Activated gamma-delta T cell (primary cell): ENCODE measurements around the gene MRAP2.

Experiments
- DNase-seq: peaks from one replicate; lab custom pipeline; 2025; lab: John Stamatoyannopoulos, UW
- total RNA-seq, 2 donors: gene quantifications; one replicate each; lab custom pipeline; 2026; lab: John Stamatoyannopoulos, UW

Gene MRAP2, protein sequence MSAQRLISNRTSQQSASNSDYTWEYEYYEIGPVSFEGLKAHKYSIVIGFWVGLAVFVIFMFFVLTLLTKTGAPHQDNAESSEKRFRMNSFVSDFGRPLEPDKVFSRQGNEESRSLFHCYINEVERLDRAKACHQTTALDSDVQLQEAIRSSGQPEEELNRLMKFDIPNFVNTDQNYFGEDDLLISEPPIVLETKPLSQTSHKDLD
- 0 to 0.04 reads per million in 2 donors for total RNA-seq

DNA sequence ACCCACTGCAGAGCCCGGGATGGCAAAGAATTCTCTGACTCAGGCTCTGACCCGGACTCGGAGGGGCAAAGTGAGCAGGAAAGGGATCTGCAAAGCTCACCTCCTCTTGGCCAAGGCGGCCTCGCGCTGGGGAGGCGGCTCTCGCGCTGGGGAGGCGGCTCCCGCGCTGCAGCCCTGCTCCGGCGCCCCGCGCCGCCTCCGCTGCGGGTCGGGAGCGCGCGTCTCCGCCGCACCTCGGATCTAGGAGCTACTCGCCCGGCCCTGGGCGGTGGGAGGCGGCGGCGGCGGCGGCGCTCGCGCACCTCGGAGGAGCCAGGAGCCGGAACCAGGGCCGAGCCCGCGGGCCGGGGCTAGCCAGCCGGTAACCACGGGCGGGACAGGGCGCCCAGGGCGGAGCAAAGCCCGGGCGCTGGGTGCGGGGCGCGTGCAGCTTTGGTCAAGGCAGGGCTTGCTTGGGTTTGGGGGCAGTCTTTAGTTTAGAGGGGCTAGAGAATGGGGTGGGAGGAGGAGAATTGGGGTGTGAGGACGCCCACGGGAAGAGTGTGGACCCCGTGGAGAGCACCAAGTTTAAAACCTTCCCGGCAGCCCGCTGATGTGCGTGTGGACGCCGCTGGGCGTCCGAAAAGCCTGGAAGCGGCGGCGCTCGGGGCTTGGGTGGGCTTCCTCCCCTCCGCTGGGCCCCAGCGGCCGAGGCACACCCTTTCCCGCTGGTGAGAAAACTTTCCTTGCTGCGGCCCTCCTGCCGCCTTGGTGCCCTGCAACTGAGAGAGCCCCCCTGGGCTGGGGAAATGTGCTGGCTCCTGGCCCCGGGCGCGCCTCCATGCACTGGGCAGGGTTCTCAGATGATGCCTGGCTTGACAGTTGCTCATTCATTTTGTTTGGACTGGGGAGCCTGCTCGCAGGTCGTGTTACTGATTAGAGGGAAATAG, at the start of gene MRAP2:
Gene MRAP2 (plus strand): TSS at position 250 of the 929 bp plus-strand sequence. CDS start 21,547 bp downstream, outside the sequence.
- DNase-seq, result no peak

DNA sequence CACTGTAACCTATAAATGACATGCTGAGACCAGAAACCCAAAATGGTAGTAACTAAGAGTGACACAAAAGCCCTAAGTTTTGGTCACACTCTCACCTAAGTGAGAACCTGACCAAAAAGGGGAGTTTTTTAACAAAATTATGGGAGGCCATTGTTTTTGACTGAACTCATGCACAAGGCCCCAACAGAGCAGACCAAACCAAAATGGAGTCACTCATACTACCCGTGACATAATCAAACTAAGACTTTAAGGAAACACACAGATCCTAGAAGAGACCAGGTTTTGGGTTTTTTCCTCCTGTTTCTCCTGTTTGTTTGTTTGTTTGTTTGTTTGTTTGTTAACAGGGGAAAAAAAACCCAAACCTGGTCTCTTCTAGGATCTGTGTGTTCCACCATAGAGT, 49.2 kb upstream of the MRAP2 start:
- DNase-seq, result no peak

DNA sequence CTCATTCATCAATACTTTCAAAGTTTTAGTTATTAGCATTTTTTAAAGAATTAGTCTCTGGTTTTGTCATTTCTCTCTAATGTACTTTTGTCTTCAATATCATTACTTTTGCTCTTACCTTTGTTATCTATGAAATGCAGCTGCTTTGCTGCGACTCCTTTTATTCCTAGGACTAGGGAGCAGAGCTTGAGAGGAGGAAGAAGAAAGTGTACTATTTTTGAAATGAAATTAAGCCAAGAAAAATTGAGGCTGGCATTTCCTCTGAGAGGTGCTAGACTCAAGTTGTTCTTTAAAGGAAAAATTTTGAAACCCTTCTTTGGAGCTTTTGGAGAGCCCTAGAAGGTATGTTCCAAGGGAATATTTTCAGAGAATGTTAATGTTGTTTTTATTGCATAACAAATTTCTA, 48.3 kb upstream of the MRAP2 start:
- DNase-seq, result no peak

DNA sequence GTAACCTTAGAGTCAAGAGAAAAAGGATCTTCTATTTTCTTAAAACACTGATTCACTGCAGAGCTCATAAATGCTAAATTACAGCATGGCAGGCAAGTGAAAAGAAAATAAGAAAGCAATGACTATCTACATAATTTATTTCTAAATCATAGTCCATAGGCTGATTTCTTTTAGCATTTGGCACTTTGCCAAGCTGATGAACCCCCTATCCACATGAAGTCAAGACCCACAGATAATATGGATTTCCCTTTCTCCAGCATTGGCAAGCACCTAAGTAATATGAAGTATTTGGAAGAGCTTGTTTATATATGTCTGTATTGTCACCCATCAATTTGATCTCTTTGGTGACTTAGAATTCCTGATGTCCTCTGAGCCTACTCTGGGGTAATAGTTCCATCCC, 47.9 kb upstream of the MRAP2 start:
- DNase-seq, result no peak

DNA sequence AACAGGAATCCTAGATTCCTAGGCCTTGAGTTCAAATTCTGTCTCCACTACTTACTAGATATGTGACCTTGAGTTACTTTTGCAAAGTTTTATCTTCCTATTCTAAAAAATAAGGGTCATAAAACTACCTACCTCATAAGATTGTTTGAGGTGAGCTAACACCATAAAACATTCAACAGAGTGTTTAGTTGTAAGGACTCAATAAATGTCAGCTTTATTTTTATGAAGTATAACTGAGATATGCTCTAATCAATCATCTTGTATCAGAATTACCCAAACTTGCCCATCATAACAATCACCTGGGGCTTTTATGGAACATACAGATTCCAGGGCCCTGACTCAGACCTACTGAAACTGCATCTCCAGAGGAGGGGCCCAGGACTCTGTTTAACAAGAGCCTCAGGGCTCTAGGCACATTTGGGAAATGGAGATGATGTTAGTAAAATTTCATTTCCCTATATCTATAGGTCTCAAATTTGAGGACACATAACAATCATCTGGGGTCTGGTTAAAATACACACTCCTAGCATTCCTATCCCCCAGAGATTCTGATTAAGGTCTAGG, 35.5 kb upstream of the MRAP2 start:
- no peak for DNase-seq

DNA sequence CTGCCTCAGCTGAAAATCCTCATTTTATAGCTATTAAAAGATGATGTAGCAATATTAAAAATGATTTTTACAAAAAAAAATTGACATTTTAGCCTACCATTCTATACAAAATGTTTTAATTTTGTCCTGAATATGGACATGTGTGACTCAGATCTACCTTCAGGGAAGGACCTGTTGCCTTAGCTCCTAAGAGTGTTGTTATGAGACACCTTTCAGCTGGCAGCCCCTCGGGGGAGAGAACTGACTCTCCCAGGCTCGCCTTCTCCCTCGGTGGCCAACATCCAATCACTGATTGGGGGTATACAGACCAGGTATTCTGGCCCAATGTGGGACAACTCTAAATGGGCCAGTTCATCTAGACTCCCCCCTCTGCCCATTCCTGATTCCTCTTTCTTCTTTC, 32.5 kb upstream of the MRAP2 start:
- no peak for DNase-seq

DNA sequence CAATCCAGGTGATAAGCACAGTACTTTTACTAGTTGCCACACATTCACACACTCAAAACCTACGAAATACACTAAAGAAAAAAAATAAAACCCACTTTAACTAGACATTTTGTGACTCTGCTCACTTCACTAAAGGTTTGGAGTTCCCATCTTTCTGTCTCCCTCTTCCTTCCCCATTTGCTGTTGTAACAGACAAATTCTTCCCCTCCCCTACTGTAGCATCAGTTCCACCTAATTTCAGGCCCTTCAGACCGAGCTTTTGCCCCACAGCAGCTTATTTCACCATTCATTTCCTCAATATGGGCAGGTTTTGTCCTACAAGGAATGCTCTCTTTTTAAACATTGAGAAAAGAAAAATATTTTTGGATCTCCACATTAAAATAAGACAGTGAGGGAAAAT, 31.3 kb upstream of the MRAP2 start:
- no peak for DNase-seq

DNA sequence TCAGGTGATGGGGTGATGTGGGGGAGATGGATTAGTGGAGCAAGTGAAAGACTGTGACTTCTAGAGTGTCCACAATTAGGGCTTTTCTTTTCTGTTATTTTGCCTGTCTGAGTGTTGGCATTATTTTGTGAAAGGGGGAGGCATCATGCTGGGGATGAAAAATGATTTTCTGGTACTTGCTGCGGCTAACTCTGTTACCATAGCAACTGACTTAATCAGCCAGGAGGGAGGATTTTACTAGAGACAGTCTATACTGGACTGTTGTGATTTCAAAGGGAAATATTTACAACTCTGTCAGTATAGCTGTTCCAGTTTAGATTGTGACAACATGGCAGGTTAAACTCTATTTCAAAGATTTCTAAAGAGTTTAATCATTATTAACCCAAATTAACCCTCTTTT, 30.4 kb upstream of the MRAP2 start:
- DNase-seq, result no peak

DNA sequence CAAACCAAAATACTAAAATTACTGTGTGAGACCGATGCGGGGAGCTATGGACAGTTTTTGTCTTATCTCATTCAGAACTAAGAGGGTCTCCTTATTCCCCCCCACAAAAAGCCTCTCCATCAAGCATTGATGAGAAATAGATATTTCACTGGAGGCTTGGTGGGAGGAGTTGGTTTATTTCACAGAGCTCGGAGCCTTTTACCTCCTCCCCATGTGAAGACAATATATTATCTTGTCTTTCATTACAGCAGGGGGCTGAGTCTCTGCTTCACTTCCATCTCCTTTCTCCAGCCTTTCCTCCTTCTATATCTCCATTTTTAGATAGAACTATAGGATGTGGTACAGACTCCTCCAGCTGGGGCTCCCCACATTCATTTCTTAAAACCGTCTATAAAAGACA, 29.9 kb upstream of the MRAP2 start:
- DNase-seq, result no peak

DNA sequence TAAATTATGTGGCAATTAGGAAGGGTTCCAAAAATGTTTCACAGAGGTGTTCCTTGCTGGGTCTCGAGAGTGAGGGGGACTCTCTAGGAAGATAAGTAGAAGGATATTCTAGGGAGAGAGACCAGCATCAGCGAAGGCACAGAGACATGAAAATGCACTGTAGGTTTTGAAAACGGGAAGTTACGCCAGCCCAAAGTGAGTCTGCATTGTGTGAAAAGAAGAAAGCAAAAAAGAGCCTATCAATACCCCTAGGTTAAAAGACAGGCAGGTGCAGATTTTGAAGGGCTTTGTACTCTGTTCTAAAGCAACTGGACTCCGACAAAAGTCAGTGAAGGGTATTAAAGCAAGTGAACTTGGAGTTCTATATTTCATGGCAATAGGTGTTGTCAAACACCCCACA, 25.7 kb upstream of the MRAP2 start:
- DNase-seq, result no peak

DNA sequence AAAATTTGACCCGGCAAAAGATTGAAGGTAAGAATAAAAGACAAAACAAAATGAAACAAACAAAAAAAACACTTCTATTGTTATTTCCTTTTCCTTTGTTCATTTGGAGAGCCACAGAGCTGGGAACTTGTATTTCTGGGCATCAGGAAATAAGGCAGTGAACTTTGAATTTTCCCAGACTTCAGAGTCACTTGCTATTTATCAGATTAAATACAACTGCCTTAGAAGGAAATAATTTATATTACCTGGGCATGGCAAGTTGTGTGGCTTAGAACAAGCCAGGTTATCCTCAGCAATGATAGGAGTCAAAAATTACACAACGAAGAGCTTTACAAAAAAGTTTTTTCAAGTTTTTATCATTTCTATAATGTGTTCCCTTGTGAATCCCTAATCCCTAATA, 20.2 kb upstream of the MRAP2 start:
- DNase-seq, result no peak

DNA sequence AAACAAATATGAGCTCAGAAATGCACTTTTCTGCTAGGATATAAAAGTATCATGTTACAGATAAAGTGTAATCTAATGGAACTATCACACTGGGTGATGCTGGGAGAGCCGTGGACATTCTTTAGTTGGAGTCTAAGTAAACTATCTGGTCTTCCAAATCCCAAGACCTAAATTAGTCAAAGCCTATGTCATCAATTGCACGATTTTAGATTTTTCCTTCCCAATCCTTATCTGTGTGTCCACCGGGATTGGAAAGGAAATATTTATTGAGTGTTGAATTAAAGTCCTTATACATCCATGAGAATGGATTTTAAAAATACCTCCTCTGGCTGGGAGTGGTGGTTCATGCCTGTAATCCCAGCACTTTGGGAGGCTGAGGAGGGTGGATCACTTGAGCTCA, 19.6 kb upstream of the MRAP2 start:
- no peak for DNase-seq

DNA sequence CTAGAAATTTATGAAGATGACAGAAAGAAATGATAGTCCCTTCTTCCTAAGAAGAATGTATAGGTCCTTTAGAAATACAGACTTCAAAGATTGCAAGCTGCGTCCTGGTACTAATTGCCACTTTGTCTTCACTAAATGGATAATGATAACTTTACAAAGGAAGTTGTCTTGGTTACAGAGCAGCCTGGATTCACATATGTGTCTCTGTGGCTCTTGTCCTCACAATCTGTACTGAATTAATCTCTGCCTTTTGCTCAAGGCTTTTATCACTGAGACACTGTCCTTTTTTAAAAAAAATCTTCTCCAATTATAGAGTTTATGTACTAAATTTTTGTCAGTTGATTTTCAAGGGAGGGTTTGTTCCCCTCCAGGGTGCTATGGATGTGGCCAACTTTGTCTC, 17.5 kb upstream of the MRAP2 start:
- DNase-seq, result no peak

DNA sequence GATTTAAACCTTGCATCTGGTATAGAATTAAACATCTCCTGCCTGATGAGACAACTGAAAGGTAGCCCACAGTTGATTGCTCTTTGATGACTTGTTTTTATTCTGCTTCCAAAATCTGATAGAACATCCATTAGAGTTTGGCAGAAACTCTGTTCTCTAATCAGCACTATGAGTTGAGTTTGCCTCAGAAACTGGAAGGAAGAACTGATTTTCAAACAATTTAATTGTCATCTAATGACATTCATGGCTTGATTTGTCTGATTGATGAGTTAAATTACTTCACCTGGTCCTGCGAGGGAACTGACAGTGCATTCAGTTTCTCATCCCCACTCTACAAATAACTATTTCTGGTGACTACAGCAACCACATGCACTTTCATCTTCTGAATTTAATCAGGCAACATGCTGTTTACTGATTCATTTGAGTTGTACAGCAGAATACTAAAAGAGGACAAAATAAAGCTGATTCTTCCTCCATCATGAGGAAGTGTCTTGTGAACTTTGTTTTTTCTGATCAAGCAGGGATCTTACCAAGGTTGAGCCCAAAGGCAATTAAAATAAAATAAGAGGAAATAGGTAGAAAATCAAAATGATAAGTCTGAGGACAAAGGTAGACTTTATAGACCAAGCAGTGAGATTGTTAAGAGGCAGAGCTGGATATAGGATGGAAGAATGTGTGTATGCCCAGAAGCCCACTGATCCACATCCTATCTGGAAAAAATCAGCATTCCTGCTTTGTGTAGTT, 15.7 kb upstream of the MRAP2 start:
- no peak for DNase-seq

DNA sequence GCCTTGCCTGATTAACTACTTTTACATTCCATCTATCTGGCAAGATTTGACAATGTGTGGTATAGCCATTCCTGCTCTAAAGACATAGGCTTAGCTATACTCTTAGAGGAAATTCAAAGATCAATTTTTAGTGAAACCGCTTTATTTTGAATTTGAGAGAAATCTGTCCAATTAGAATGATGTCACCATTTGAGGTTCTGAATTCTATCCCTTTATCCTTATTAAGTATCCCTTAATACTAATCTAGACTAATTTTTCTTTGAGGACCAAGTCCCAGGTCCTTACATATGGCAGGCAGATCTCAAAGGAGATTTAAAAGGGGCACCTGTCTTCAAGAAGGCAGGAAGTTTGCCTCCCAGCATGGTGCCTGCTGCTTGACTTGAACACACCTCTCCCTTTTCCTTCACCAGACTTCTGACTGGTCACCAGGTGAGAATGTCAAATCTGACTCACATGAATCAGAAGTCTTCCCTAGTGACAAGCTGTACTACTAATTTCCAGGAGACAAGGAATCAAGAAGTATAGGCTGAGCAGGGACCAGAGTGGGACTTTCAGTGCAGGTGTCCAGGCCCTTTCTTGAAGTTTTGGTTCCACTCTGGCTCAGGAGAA, 15.0 kb upstream of the MRAP2 start:
- DNase-seq, result no peak

DNA sequence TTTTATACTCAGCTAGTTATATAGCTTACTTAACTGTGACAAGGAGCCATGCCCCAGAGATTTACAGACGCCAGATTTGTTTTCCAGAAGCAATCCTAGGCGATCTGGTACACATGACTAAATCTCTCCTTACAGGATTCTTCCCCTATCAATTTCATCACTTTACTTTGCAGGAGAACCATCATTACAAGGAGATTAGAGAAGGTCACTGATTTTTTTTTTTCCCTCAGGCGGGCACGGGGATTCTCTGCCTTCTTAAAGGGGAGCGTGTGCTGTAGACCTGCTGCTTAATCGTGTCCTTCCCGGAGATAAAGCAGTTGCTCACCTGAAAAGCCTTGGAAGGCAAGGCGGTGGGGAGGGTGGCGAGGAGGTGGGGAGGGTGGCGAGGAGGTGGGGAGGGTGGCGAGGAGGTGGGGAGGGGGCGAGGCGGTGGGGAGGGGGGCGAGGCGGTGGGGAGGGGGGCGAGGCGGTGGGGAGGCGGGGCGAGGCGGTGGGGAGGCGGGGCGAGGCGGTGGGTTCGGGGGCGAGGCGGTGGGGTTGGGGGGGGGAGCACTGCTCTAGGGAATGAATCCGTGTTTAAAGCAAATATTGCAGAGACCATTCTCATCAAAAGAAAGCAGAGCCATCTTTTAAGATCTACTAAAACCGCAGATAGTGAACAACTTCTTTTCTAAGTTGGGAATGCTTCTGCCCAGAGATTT, 14.3 kb upstream of the MRAP2 start:
- DNase-seq, result no peak

DNA sequence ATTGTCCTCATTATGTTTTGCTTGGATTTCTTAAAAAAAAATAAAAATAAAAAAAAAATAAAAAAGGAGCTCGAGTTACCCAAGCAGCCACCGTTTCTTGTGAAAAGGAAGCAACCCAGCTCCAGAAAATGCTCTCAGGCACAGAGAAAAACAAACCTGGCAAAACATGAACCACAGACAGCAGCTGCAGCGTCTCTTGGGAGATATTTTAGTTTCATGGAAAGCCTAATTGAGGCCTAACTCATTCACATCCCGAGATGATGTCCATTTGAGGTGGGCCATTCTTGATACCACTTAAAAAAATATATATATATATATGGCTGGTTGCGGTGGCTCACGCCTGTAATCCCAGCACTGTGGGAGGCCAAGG, 13.7 kb upstream of the MRAP2 start:
- no peak for DNase-seq

DNA sequence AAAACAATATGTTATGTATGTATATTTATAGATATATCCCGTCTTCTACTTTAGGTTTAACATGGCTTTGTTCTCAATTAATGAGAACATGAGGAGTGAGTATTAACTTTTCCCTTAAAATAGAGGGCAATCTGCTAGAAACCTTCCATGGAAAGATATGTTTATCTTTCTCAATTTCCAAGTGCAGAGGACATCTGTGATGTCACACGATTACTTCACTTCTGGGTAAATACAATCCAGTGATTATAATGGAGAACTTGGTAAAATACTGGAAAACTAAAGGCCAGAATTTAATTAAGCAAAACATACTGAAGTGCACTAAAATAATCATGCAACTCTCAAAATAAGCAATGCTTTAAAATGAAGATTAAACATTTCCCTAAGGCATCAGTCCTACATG, 11.9 kb upstream of the MRAP2 start:
- DNase-seq, result no peak

DNA sequence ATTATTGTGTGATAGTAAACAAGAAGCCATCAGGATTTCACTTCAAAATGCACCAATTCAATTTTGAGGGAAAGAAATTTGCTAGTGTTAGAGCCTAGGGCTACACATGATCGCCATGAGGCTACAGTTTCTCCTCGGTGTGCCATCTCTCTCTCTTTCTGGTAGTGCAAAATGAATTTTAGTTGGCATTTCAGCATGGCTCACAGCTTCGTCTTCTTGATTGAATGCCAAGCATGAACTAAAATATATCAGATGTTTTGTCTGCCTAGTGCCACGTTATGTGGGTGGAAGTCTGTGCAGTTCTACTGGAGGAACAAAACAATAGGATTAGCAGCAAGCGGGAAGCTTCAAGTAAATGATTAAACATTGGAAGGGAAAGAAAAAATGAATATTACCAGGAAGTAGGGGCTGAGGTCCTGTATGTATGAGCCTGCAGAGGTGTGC, 6.8 kb upstream of the MRAP2 start:
- DNase-seq, result no peak

DNA sequence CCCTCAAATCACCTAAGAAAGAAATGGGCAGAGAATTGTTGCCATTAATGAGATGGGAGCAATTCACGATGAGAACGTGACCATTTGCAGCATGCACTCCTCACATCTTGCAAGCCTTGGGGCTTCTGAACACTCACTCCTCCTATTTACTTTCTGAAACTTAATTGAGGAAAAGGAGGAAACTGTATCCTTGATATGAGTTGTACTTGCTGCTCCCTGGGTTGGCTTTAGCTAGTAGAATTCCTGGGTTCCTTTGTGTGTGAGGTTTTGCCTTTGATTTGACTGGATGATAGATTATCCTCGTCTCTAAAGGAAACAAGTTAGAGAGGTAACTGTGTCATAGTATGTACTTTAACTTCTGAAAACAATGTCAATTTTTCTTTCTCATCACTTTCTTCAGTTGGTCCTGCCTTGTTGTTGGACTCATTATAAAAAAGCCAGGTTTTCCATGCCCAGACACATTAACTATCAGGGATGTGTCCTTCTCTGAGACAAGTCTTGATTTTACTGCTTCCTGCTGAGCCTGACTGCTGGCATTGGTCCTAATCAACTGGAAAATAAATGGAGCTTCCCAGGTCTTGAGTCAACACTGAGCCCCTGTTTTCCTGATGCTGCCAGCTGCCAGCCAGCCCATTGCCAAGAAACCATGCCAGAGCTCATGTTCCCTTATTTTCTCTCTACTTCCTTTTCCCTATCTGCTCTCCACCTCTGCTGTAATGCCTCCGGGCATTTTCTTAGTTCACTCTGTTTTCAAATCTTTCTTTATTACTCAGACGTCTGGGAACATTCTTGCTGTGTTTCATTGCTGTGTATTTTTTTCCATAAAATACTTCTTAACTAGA, 6.0 kb upstream of the MRAP2 start:
- DNase-seq, result no peak
